ENCODE data around the gene MTMR10. TPM values are rescaled to one million over a fixed set of nuclear protein-coding genes. Genes with fewer than 3 reads are reported as not detected.

Gene MTMR10
- total and polyA plus RNA-seq, 4 donors: 9.0 to 35.0 (median 11.6) TPM

DNA sequence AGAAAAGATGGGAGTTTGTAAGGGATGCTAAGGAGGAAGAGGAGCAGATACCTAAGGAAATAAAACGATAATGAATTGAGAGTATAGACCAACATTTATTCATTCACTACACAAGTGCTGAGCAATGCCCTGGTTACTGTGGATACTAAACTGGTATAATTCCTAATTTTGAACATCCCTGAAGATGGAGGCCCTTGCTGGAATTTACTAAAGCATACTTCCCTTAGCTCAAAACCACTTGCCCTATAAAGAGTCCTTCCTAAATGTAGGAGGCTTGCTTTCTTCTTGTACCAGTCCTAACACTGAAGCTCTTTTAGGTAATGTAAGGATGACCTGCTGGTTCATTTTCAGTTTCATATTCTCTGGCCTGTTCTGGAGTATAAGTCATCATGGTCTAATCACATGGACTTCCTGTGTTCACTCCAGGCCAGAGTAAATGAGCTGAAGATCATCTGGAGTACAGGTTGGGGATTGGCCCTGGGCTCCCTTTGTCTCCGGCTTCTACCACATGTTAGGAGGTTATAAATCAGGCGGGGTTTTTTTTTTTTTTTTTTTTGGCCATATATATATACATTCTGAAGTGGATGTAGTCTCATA is 40.1 kb upstream of the MTMR10 start:
- no peak for DNase-seq
- no peaks in the 10 kb centered on the region for H3K9me3 ChIP-seq (ENCODE audit: control insufficient read depth, low read length)
- ATAC-seq (ENCODE audit: low FRiP score): no peak
- 84 to 90% methylated on average over 3 of the region's 3 CpGs for WGBS, 2 donors
- no peak overlapping the region for H3K27ac ChIP-seq (ENCODE audit: low read depth in 1 of 2, low read length in 2 of 2)
- no peaks in the 10 kb centered on the region for H3K27me3 ChIP-seq (ENCODE audit: control insufficient read depth in 1 of 2, insufficient read depth in 2 of 2, low read length in 1 of 2)
- H3K36me3 ChIP-seq (ENCODE audit: control insufficient read depth in 1 of 2, insufficient read depth in 2 of 2, low read length in 1 of 2): no peaks in the 10 kb centered on the region
- intact Hi-C loops (cut with DNase I): no loop called here
- H3K4me3 ChIP-seq (ENCODE audit: low read length in 2 of 2): no peak overlapping the region
- H3K4me1 ChIP-seq (ENCODE audit: control insufficient read depth in 1 of 2, insufficient read depth in 2 of 2, low read length in 2 of 2): no peaks in the 10 kb centered on the region

DNA sequence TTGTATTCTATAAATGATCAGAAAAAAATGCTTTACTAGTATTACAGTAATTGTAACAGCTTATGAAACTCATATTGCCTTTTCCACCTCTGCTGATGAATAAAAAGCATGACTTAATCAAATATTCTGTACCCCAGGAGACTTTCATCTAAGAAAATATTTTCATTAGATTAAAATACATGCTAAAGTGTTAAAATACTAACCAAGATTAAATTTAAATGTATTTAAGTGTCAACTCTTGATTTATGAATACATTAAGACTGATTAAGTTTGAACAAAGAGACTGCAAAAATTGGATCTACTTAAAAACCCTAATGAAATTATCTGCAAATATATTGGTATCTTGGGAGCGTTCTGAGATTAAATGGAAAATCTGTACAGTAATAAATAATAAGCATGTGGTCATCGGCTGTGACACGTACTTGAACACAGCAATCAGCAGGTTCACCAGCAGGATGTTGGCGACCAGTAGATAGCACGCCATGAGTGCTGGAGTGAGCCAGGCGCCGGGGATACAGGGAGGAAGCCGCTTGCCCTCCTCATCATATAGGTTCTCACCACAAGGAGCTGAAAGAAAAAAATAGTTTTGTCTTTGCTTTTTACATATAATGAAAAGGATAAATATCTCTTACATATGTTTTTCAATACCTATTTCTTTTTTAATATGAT is 36.6 kb upstream of the MTMR10 start:
- H3K4me3 ChIP-seq (ENCODE audit: low read length in 2 of 2): no peak overlapping the region
- WGBS, 2 donors: 68 to 72% methylated on average over 8 of the region's 8 CpGs
- H3K4me1 ChIP-seq (ENCODE audit: control insufficient read depth in 1 of 2, insufficient read depth in 2 of 2, low read length in 2 of 2): no peaks in the 10 kb centered on the region
- no peaks in the 10 kb centered on the region for H3K9me3 ChIP-seq (ENCODE audit: control insufficient read depth, low read length)
- no peak for ATAC-seq (ENCODE audit: low FRiP score)
- no peaks in the 10 kb centered on the region for H3K36me3 ChIP-seq (ENCODE audit: control insufficient read depth in 1 of 2, insufficient read depth in 2 of 2, low read length in 1 of 2)
- no peak for DNase-seq
- no peak overlapping the region for H3K27ac ChIP-seq (ENCODE audit: low read depth in 1 of 2, low read length in 2 of 2)
- intact Hi-C loops (cut with DNase I): no loop called here
- no peaks in the 10 kb centered on the region for H3K27me3 ChIP-seq (ENCODE audit: control insufficient read depth in 1 of 2, insufficient read depth in 2 of 2, low read length in 1 of 2)

DNA sequence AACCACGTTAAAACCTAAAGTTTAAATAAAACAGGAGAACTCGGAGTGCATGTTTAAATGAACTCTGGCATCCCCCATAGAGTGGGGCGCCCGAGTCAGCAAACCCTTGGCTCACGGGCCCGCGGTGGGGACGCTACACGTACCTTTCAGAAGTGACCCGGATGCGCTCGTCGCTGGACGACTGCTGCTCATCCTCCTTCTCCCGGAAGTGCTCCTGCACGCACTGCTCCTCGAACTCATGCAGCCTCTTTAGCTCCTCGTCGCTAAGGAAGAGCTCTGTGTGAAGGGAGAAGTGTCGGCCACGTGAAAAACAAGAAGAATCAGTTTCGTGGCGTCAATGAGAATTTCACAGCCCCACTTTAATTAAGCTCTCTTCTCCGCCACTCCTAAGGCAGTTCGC is 34.6 kb upstream of the MTMR10 start:
- ATAC-seq (ENCODE audit: low FRiP score): no peak
- H3K4me1 ChIP-seq (ENCODE audit: control insufficient read depth in 1 of 2, insufficient read depth in 2 of 2, low read length in 2 of 2): no peaks in the 10 kb centered on the region
- H3K4me3 ChIP-seq (ENCODE audit: low read length in 2 of 2): no peak overlapping the region
- H3K9me3 ChIP-seq (ENCODE audit: control insufficient read depth, low read length): no peaks in the 10 kb centered on the region
- WGBS, 2 donors: 92 to 93% methylated on average over 25 of the region's 25 CpGs
- DNase-seq: no peak
- intact Hi-C loops (cut with DNase I): no loop called here
- no peaks in the 10 kb centered on the region for H3K27me3 ChIP-seq (ENCODE audit: control insufficient read depth in 1 of 2, insufficient read depth in 2 of 2, low read length in 1 of 2)
- no peaks in the 10 kb centered on the region for H3K36me3 ChIP-seq (ENCODE audit: control insufficient read depth in 1 of 2, insufficient read depth in 2 of 2, low read length in 1 of 2)
- no peak overlapping the region for H3K27ac ChIP-seq (ENCODE audit: low read depth in 1 of 2, low read length in 2 of 2)

DNA sequence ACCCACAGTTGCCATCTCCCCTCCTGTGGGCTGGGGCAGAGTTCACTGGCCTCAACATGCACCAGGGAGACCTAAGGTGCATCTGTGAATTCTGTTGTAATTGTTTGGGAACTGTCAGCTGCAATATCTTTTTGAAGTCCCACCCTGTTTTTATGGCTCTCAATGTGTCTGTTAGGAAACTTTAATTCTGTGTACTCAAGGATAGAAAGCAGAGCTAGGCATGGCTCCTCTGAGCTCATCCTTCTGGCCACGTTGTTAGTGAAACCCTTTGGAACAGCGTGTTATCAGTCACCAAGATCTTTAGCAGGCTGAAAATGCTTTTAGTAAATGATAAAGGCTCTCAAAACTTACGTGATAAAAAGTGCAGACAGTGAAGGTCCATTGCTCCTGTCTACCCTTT is 33.6 kb upstream of the MTMR10 start:
- intact Hi-C loops (cut with DNase I): no loop called here
- ATAC-seq (ENCODE audit: low FRiP score) (no peak), DNase-seq (no peak)
- H3K27me3 ChIP-seq (ENCODE audit: control insufficient read depth in 1 of 2, insufficient read depth in 2 of 2, low read length in 1 of 2): no peaks in the 10 kb centered on the region
- no peaks in the 10 kb centered on the region for H3K4me1 ChIP-seq (ENCODE audit: control insufficient read depth in 1 of 2, insufficient read depth in 2 of 2, low read length in 2 of 2)
- H3K36me3 ChIP-seq (ENCODE audit: control insufficient read depth in 1 of 2, insufficient read depth in 2 of 2, low read length in 1 of 2): no peaks in the 10 kb centered on the region
- H3K27ac ChIP-seq (ENCODE audit: low read depth in 1 of 2, low read length in 2 of 2): no peak overlapping the region
- no peak overlapping the region for H3K4me3 ChIP-seq (ENCODE audit: low read length in 2 of 2)
- whole genome bisulfite sequencing, 2 donors: 45 to 50% methylated on average over 3 of the region's 3 CpGs
- H3K9me3 ChIP-seq (ENCODE audit: control insufficient read depth, low read length): no peaks in the 10 kb centered on the region

DNA sequence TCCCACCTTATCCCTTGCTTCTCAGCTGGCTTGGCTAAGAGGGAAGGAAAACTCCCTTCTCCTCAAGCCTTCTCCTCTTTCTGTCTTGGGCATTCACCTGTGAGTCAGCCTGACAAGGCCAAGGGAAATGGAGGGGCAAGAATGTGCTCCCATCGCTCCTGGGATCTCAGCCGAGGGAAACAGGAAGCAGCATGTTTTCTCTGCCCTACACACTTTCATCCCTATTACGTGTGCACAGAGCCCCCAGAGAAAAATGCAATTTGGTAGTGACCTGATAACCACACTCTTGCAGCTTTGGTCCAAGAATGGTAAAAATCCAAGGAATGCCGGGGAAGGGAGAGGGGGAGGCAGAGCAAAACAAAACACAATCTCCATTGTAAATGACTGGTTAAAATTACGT is 32.9 kb upstream of the MTMR10 start:
- Histone ChIP-seq H3K9me3 (ENCODE audit: control insufficient read depth, low read length) (no peaks in the 10 kb centered on the region), H3K27ac (ENCODE audit: low read depth in 1 of 2, low read length in 2 of 2) (no peak overlapping the region), H3K36me3 (ENCODE audit: control insufficient read depth in 1 of 2, insufficient read depth in 2 of 2, low read length in 1 of 2) (no peaks in the 10 kb centered on the region), H3K4me1 (ENCODE audit: control insufficient read depth in 1 of 2, insufficient read depth in 2 of 2, low read length in 2 of 2) (no peaks in the 10 kb centered on the region), H3K4me3 (ENCODE audit: low read length in 2 of 2) (no peak overlapping the region), H3K27me3 (ENCODE audit: control insufficient read depth in 1 of 2, insufficient read depth in 2 of 2, low read length in 1 of 2) (no peaks in the 10 kb centered on the region)
- WGBS, 2 donors: 2 to 4% methylated on average over 5 of the region's 5 CpGs
- ATAC-seq (ENCODE audit: low FRiP score) (no peak), DNase-seq (no peak)
- intact Hi-C loops (cut with DNase I): no loop called here

DNA sequence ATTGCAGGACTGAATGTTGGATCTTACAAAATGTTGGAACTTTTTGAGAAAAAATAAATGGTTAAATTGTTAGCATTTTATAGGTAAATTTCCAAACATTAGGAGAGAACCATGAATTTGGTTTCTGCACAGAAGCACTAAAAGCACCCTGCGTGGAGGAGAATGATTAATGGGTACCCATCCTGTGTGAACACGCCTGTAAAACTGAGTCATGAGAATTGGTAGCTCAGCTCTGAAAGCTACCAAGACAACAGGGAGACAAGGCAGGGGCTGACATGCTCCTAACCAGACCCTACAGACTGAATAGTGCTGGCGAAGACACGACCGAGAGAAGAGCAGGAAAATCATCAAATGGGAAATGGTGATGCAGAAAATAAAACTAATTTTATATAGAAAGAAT is 32.4 kb upstream of the MTMR10 start:
- no peaks in the 10 kb centered on the region for H3K4me1 ChIP-seq (ENCODE audit: control insufficient read depth in 1 of 2, insufficient read depth in 2 of 2, low read length in 2 of 2)
- intact Hi-C loops (cut with DNase I): no loop called here
- ATAC-seq (ENCODE audit: low FRiP score) (no peak), DNase-seq (no peak)
- no peaks in the 10 kb centered on the region for H3K36me3 ChIP-seq (ENCODE audit: control insufficient read depth in 1 of 2, insufficient read depth in 2 of 2, low read length in 1 of 2)
- no peaks in the 10 kb centered on the region for H3K9me3 ChIP-seq (ENCODE audit: control insufficient read depth, low read length)
- H3K4me3 ChIP-seq (ENCODE audit: low read length in 2 of 2): no peak overlapping the region
- no peak overlapping the region for H3K27ac ChIP-seq (ENCODE audit: low read depth in 1 of 2, low read length in 2 of 2)
- WGBS, 2 donors: 79 to 83% methylated on average over 5 of the region's 5 CpGs
- H3K27me3 ChIP-seq (ENCODE audit: control insufficient read depth in 1 of 2, insufficient read depth in 2 of 2, low read length in 1 of 2): no peaks in the 10 kb centered on the region

DNA sequence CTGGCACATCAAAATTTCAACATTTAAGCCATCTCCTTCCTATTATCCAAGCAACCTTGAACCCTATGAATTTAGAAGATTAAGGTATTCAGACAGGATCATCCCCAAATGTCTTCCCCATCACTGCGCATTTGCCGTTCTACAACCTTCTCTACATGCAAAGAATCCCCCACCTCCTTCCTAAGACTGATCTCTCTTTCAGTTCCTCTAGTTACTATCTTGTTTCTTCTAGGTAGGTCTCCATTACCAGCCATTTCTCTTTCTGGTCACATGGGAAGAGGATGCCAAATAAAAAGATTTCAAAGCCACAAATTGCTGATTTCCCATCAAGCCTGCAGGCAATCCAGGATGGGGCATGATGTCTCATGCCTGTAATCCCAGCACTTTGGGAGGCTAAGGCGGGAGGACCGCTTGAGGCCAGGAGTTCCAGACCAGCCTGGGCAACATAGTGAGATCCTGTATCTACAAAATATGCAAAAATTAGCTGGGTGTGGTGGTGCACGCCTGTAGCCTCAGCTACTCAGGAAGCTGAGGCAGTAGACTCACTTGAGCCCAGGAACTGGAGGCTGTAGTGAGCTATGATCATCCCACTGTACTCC is 29.7 kb upstream of the MTMR10 start:
- no peak overlapping the region for H3K4me3 ChIP-seq (ENCODE audit: low read length in 2 of 2)
- ATAC-seq (ENCODE audit: low FRiP score) (no peak), DNase-seq (no peak)
- H3K36me3 ChIP-seq (ENCODE audit: control insufficient read depth in 1 of 2, insufficient read depth in 2 of 2, low read length in 1 of 2): no peaks in the 10 kb centered on the region
- no peaks in the 10 kb centered on the region for H3K4me1 ChIP-seq (ENCODE audit: control insufficient read depth in 1 of 2, insufficient read depth in 2 of 2, low read length in 2 of 2)
- H3K27me3 ChIP-seq (ENCODE audit: control insufficient read depth in 1 of 2, insufficient read depth in 2 of 2, low read length in 1 of 2): no peaks in the 10 kb centered on the region
- 96 to 97% methylated on average over 5 of the region's 5 CpGs for WGBS, 2 donors
- H3K9me3 ChIP-seq (ENCODE audit: control insufficient read depth, low read length): no peaks in the 10 kb centered on the region
- no peak overlapping the region for H3K27ac ChIP-seq (ENCODE audit: low read depth in 1 of 2, low read length in 2 of 2)
- intact Hi-C loops (cut with DNase I): no loop called here

DNA sequence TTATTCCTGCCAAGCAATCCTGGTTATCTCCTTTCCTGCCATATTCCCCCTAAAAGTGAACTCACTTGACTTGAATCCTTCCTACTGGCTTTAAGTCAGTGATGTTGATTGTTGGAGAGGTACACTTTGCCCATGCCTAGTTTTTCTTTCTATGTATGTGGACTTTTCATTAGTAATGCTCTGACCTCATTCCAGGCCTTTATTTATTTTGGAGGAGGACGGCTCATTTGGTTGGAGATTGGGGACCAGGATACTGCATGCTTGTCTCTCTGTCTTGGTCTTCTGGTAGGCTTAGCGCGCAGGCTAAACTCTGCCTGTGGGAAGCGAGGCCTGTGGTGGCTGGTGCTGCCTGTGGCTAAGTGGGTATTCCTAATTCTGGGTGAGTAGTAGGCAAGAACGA is 29.1 kb upstream of the MTMR10 start:
- intact Hi-C loops (cut with DNase I): no loop called here
- Histone ChIP-seq H3K27me3 (ENCODE audit: control insufficient read depth in 1 of 2, insufficient read depth in 2 of 2, low read length in 1 of 2) (no peaks in the 10 kb centered on the region), H3K4me3 (ENCODE audit: low read length in 2 of 2) (no peak overlapping the region), H3K36me3 (ENCODE audit: control insufficient read depth in 1 of 2, insufficient read depth in 2 of 2, low read length in 1 of 2) (no peaks in the 10 kb centered on the region), H3K4me1 (ENCODE audit: control insufficient read depth in 1 of 2, insufficient read depth in 2 of 2, low read length in 2 of 2) (no peaks in the 10 kb centered on the region), H3K27ac (ENCODE audit: low read depth in 1 of 2, low read length in 2 of 2) (no peak overlapping the region), H3K9me3 (ENCODE audit: control insufficient read depth, low read length) (no peaks in the 10 kb centered on the region)
- WGBS, 2 donors: 75 to 77% methylated on average over 5 of the region's 5 CpGs
- ATAC-seq (ENCODE audit: low FRiP score) (no peak), DNase-seq (no peak)

DNA sequence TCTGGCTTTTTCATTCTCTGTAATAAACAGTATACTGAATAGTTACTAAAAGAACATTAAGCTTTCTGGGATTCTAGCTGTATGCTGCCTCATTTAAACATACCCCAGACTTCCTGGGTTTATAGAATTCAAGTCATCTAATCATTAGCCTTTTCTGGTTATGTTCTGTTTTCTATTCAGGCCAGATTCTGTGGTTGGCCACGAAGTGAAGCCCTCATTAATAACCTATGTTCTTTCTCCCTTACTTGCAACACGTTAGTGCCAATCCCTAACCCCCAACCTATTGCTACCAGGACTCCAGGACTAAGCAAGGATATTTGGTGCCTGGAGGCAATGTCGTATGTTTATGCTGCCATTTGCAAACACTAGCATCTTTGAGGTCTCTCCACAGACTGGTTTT is 28.6 kb upstream of the MTMR10 start:
- H3K9me3 ChIP-seq (ENCODE audit: control insufficient read depth, low read length): no peaks in the 10 kb centered on the region
- H3K36me3 ChIP-seq (ENCODE audit: control insufficient read depth in 1 of 2, insufficient read depth in 2 of 2, low read length in 1 of 2): no peaks in the 10 kb centered on the region
- H3K4me3 ChIP-seq (ENCODE audit: low read length in 2 of 2): no peak overlapping the region
- no peak for ATAC-seq (ENCODE audit: low FRiP score)
- H3K4me1 ChIP-seq (ENCODE audit: control insufficient read depth in 1 of 2, insufficient read depth in 2 of 2, low read length in 2 of 2): no peaks in the 10 kb centered on the region
- DNase-seq: no peak
- H3K27ac ChIP-seq (ENCODE audit: low read depth in 1 of 2, low read length in 2 of 2): no peak overlapping the region
- no peaks in the 10 kb centered on the region for H3K27me3 ChIP-seq (ENCODE audit: control insufficient read depth in 1 of 2, insufficient read depth in 2 of 2, low read length in 1 of 2)
- 83 to 88% methylated on average over 3 of the region's 3 CpGs for WGBS, 2 donors
- intact Hi-C loops (cut with DNase I): no loop called here

All from aorta (tissue), 5 donors.